ENCODE measurements around the gene AKT3.

DNA sequence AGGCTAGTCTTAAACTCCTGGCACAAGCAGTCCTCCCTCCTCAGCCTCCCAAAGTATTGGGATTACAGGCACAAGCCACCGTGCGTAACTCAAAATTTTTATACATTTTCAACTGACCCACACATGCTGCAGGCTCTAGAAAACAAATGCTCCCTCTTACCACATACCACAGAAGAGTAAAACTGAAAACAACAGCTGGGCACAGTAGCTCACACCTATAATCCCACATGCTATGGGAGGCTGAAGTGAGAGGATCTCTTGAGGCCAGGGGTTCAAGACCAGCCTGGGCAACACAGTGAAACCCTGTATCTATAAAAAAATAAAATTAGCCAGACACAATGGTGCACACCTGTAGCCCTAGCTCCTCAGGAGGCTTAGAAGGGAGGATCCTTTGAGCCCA, 56.7 kb downstream of the AKT3 start:
- no peak for TF ChIP-seq EZH2phosphoT487 (IDR thresholded peaks at IDR 0.05; ENCODE audit: borderline replicate concordance)
- TF ChIP-seq, protein P1, sequence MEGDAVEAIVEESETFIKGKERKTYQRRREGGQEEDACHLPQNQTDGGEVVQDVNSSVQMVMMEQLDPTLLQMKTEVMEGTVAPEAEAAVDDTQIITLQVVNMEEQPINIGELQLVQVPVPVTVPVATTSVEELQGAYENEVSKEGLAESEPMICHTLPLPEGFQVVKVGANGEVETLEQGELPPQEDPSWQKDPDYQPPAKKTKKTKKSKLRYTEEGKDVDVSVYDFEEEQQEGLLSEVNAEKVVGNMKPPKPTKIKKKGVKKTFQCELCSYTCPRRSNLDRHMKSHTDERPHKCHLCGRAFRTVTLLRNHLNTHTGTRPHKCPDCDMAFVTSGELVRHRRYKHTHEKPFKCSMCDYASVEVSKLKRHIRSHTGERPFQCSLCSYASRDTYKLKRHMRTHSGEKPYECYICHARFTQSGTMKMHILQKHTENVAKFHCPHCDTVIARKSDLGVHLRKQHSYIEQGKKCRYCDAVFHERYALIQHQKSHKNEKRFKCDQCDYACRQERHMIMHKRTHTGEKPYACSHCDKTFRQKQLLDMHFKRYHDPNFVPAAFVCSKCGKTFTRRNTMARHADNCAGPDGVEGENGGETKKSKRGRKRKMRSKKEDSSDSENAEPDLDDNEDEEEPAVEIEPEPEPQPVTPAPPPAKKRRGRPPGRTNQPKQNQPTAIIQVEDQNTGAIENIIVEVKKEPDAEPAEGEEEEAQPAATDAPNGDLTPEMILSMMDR (conservative IDR thresholded peaks at IDR 0.05; ENCODE audit: low read length) = no peak
